ENCODE measurements around the gene RBM6.

Gene RBM6

DNA sequence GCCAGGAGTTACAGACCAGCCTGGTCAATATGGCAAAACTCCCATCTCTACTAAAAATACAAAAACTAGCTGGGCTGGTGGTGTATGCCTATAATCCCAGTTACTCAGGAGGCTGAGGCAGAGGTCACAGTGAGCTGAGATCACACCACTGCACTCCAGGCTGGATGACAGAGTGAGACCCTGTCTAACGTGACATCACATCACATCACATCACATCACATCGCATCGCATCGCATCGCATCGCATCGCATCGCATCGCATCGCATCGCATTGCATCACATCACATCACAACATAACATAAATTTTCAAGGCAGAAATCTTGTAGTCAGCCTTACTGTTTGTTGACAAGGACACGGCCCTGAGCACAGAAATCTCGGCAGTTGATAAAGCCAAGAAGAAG, 44.4 kb downstream of the RBM6 start:
- no peak overlapping the region for H3K4me3 ChIP-seq (ENCODE audit: low read depth, low read length)

DNA sequence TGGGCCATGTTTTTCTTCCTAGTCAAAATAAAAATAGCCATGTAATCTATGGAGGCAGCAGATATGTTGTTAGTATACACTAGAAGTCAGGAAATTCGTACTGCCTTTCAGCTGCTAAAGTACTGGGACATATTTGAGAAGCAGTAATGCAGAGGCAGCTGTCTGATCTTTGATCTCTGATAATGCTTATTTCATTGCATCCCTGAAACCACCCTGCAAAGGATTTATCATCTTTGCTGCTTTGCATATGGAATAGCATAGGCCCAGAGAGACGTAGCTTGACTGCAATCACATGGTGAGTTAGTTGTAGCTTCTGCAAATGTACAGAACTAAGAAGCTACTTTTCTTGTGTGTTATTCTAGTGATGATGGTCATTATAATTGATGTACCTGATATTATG, 52.4 kb downstream of the RBM6 start:
- DNase-seq (ENCODE audit: low read depth), result no peak
- TF ChIP-seq, protein P1, sequence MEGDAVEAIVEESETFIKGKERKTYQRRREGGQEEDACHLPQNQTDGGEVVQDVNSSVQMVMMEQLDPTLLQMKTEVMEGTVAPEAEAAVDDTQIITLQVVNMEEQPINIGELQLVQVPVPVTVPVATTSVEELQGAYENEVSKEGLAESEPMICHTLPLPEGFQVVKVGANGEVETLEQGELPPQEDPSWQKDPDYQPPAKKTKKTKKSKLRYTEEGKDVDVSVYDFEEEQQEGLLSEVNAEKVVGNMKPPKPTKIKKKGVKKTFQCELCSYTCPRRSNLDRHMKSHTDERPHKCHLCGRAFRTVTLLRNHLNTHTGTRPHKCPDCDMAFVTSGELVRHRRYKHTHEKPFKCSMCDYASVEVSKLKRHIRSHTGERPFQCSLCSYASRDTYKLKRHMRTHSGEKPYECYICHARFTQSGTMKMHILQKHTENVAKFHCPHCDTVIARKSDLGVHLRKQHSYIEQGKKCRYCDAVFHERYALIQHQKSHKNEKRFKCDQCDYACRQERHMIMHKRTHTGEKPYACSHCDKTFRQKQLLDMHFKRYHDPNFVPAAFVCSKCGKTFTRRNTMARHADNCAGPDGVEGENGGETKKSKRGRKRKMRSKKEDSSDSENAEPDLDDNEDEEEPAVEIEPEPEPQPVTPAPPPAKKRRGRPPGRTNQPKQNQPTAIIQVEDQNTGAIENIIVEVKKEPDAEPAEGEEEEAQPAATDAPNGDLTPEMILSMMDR (IDR thresholded peaks at IDR 0.05; ENCODE audit: insufficient read depth, low read depth, low read length, missing control alignments), result no peak
- H3K4me3 ChIP-seq (ENCODE audit: low read depth, low read length), result no peak overlapping the region

More for the DNA sequence above, 44.4 kb downstream of the RBM6 start:
- DNase-seq (ENCODE audit: low read depth), result no peak
- TF ChIP-seq, protein P1 (IDR thresholded peaks at IDR 0.05; ENCODE audit: insufficient read depth, low read depth, low read length, missing control alignments), result no peak

DNA sequence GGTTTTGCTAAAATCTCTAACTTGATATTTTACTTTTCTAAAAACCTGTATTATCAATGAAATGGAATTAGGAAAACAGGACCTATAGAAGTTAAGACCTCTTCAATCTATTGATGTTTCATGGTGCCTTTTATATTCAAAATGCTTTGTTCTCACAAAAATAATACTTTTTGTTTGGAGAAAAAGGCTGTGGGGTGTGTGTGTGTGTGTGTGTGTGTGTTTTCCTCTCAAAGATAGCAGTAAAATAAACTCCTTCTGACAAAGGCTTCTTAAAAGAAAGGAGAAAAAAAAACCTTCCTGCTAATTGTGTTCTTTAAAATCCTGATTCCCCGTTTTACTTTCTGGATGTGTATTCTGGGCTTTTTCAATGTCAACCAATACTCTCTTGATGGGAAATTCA, 54.5 kb downstream of the RBM6 start:
- DNase-seq (ENCODE audit: low read depth), result no peak
- no peak overlapping the region for H3K4me3 ChIP-seq (ENCODE audit: low read depth, low read length)
- TF ChIP-seq, protein P1 (IDR thresholded peaks at IDR 0.05; ENCODE audit: insufficient read depth, low read depth, low read length, missing control alignments), result no peak

DNA sequence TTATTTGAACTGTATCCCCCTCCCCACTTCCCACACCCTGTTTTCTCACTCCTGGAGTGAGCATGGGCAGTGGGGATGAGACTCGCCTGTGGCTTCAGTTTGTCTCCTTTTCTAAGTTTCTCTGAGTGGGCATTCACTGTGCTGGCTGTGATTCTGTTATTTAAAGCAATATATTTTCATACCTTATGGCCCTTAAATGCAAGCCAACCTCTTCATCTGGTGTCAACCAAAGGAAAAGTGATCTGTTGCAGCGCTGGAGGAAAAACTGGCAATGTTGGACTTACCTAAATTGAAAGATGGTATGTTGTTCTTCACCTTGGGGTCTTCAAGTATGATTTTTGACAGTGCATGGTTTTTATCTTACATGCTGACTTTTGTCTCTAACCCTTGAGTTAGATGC, 56.1 kb downstream of the RBM6 start:
- TF ChIP-seq, protein P1 (IDR thresholded peaks at IDR 0.05; ENCODE audit: insufficient read depth, low read depth, low read length, missing control alignments), result no peak
- no peak overlapping the region for H3K4me3 ChIP-seq (ENCODE audit: low read depth, low read length)
- DNase-seq (ENCODE audit: low read depth), result no peak

DNA sequence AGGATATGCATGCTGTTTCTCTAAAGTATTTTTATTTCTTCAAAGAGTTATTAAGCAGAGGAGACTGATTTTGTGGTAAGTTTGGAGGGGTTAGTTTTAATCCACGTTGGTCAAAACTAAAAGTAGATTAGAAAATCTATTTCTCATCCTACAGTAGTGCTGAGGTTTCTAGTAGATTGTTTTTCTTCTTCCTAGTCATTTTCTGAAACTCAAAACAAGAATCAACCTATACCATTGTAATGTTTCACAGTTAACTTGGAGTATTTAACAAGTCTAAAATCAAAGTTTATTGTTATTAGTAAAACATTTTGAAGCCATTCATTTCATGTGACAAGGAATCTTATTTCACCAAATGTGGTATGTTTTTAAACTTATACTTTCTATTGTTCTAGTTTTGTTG, 57.9 kb downstream of the RBM6 start:
- no peak overlapping the region for H3K4me3 ChIP-seq (ENCODE audit: low read depth, low read length)
- no peak for DNase-seq (ENCODE audit: low read depth)
- TF ChIP-seq, protein P1 (IDR thresholded peaks at IDR 0.05; ENCODE audit: insufficient read depth, low read depth, low read length, missing control alignments), result no peak

DNA sequence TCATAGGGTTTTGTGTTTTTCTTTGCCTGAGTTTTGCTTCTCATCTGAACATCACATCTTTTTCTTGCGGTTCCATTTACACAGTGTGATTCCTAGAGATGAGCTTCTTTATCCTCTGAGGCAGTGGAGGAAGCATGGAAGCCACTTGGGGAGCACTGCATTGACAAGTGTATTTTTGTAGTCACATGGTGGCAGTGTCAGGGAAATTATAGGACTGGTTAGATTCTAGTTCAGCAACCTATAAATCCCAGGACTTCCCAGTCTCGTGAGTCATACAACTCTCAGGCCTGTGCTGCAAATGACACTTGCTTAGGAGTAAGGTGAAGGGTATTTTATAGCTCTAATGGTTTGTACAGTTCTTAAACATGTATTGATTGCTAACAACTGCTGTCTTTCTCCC, 58.4 kb downstream of the RBM6 start:
- TF ChIP-seq, protein P1 (IDR thresholded peaks at IDR 0.05; ENCODE audit: insufficient read depth, low read depth, low read length, missing control alignments), result no peak
- no peak for DNase-seq (ENCODE audit: low read depth)
- no peak overlapping the region for H3K4me3 ChIP-seq (ENCODE audit: low read depth, low read length)

DNA sequence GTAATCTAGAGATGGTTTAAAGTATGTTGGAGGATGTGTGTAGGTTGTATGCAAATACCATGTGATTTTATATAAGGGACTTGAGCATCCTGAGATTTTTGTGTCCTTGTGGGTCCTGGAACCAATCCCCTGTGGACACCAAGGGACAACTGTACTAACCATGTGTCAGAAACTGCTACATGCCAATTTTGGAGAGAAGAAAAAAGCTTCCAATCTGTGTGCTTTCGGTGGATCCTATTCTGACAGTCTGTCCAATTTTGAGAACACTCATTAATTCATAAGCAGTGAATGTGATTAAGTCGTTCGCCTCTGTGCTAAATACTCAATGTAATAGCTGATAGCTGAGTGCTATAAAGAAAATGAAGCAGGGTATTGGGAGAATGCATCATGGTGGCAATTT, 61.6 kb downstream of the RBM6 start:
- no peak for DNase-seq (ENCODE audit: low read depth)
- TF ChIP-seq, protein P1 (IDR thresholded peaks at IDR 0.05; ENCODE audit: insufficient read depth, low read depth, low read length, missing control alignments), result no peak
- no peak overlapping the region for H3K4me3 ChIP-seq (ENCODE audit: low read depth, low read length)
